Measurements from ENCODE around the gene PEDS1. TPM values are rescaled to one million over a fixed set of nuclear protein-coding genes. Genes with fewer than 3 reads are reported as not detected.

Gene PEDS1
- total and polyA plus RNA-seq, 2 of the 13 experiments (the other 11 are each of a cell fraction or from before 2014, with no cell fraction given): 30.5 to 93.9 TPM

DNA sequence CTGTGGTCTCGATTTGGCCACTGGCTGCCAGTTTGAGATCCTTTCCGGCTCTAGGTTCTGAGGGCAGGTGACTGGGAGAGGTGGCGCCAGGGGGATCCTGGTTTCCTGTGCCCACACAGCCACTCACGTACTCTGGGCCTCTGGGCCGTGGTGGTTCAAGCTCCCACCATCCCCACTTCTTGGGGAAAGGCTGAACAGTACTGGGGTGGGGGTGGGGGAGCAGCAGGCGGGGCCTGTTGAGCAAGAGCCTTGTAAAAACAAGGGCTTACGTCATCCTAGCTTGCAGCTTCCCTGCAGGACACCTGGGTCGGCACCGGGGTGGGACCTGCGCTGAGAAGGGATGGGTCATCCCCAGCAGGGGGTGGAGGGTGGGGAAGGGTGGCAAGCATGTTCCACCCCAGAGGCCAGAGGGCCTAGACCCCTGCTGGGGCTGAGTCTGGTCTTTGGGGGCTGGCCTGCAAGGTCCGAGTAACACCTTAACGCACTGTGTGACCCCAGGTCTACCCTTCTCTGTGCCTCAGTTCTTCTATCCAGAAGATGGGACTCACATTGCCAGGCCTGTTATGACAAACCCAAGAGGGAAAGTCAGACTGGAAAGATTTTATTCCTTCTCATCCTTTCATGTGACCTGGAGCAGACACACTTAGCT lies 34.0 kb upstream of the PEDS1 start (continued):
- TF ChIP-seq ZBED4 (CRISPR knock-in tag; IDR thresholded peaks at IDR 0.05; ENCODE audit: borderline replicate concordance) (peak; percentile 98), TAF1 (CRISPR knock-in tag; IDR thresholded peaks at IDR 0.05) (peak; percentile 30), ZSCAN20 (CRISPR knock-in tag; IDR thresholded peaks at IDR 0.05; ENCODE audit: borderline replicate concordance) (no peak; the same call in 1 of the 2 replicates), GZF1 (CRISPR knock-in tag; IDR thresholded peaks at IDR 0.05) (no peak), ZNF703 (CRISPR knock-in tag; IDR thresholded peaks at IDR 0.05; ENCODE audit: borderline replicate concordance) (no peak), CENPBD1 (CRISPR knock-in tag; IDR thresholded peaks at IDR 0.05; ENCODE audit: borderline replicate concordance, low read depth) (no peak; the same call in 1 of the 2 replicates), MTF2 (CRISPR knock-in tag; IDR thresholded peaks at IDR 0.05; ENCODE audit: borderline replicate concordance) (no peak), HNRNPL (IDR thresholded peaks at IDR 0.05; ENCODE audit: low read depth, low read length) (peak; percentile 88; the same call in 1 of the 2 replicates), ZBTB14 (CRISPR knock-in tag; IDR thresholded peaks at IDR 0.05) (no peak), FOXO1 (CRISPR knock-in tag; IDR thresholded peaks at IDR 0.05) (peak; percentile 85), MTA1 (CRISPR knock-in tag; IDR thresholded peaks at IDR 0.05; ENCODE audit: borderline replicate concordance) (peak; percentile 93; the same call in 1 of the 2 replicates), HMG20B (CRISPR knock-in tag; conservative IDR thresholded peaks at IDR 0.05) (no peak), EP300 (IDR thresholded peaks at IDR 0.05; ENCODE audit: low read depth in 2 of 2, low read length in 2 of 2) (peak; percentile 19 to 63; a peak in 1 of 4 replicates), EP300 (CRISPR knock-in tag; IDR thresholded peaks at IDR 0.05; ENCODE audit: borderline replicate concordance) (no peak), SMC3 (IDR thresholded peaks at IDR 0.05; ENCODE audit: low read length) (no peak), RAD21 (CRISPR knock-in tag; IDR thresholded peaks at IDR 0.05) (no peak), ZNF253 (CRISPR knock-in tag; IDR thresholded peaks at IDR 0.05; ENCODE audit: borderline replicate concordance) (no peak), ZNF710 (CRISPR knock-in tag; IDR thresholded peaks at IDR 0.05; ENCODE audit: borderline replicate concordance) (no peak), NONO (IDR thresholded peaks at IDR 0.05) (no peak), NONO (CRISPR knock-in tag; conservative IDR thresholded peaks at IDR 0.05) (peak; percentile 85)
- TF ChIP-seq, protein P1, sequence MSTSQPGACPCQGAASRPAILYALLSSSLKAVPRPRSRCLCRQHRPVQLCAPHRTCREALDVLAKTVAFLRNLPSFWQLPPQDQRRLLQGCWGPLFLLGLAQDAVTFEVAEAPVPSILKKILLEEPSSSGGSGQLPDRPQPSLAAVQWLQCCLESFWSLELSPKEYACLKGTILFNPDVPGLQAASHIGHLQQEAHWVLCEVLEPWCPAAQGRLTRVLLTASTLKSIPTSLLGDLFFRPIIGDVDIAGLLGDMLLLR (CRISPR knock-in tag; IDR thresholded peaks at IDR 0.05): no peak

All from HepG2 (cell line).